ENCODE measurements around the gene GPR108. TPM values are rescaled to one million over a fixed set of nuclear protein-coding genes. Genes with fewer than 3 reads are reported as not detected.

GPR108 gene
- total and polyA plus RNA-seq, 10 donors = 35.4 to 102 (median 61.9) TPM

DNA sequence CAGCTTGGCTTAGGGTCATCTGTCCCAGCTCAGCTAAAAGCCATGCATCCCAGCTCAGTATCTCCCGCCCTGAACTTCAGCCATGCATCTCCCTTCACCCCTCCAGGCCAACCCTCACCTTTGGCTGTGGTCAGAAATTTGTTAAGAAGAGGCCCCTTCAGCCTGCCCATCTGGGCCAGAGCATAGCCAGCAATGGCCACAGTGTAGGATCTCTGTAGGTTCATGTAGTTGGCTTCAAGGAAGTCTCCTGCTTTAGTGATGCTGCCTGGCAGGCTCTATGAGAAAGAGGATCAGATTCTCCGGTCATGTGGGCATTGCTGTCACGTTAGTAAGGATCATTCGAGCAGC, 50.8 kb downstream of the GPR108 start:
- H3K4me3 ChIP-seq = no peak overlapping the region
- no peaks in the 10 kb centered on the region for H3K4me1 ChIP-seq
- no peak for TF ChIP-seq POLR2A (IDR thresholded peaks at IDR 0.05)
- TF ChIP-seq, protein P1, sequence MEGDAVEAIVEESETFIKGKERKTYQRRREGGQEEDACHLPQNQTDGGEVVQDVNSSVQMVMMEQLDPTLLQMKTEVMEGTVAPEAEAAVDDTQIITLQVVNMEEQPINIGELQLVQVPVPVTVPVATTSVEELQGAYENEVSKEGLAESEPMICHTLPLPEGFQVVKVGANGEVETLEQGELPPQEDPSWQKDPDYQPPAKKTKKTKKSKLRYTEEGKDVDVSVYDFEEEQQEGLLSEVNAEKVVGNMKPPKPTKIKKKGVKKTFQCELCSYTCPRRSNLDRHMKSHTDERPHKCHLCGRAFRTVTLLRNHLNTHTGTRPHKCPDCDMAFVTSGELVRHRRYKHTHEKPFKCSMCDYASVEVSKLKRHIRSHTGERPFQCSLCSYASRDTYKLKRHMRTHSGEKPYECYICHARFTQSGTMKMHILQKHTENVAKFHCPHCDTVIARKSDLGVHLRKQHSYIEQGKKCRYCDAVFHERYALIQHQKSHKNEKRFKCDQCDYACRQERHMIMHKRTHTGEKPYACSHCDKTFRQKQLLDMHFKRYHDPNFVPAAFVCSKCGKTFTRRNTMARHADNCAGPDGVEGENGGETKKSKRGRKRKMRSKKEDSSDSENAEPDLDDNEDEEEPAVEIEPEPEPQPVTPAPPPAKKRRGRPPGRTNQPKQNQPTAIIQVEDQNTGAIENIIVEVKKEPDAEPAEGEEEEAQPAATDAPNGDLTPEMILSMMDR (IDR thresholded peaks at IDR 0.05 in 8 of 11, conservative IDR thresholded peaks at IDR 0.05 in 3 of 11) = no peak
- WGBS, 5 donors = 79 to 82% (median 80%) methylated on average over 4 of the region's 4 CpGs
- H3K9me3 ChIP-seq = no peaks in the 10 kb centered on the region
- intact Hi-C loops (cut with DNase I; ENCODE audit: low total_unique reads) = no loop called here
- H3K27me3 ChIP-seq (replicated peaks in 1 of 7) = no peaks in the 10 kb centered on the region
- no peaks in the 10 kb centered on the region for H3K36me3 ChIP-seq
- DNase-seq = peak; percentile 20
- H3K27ac ChIP-seq = no peak overlapping the region

DNA sequence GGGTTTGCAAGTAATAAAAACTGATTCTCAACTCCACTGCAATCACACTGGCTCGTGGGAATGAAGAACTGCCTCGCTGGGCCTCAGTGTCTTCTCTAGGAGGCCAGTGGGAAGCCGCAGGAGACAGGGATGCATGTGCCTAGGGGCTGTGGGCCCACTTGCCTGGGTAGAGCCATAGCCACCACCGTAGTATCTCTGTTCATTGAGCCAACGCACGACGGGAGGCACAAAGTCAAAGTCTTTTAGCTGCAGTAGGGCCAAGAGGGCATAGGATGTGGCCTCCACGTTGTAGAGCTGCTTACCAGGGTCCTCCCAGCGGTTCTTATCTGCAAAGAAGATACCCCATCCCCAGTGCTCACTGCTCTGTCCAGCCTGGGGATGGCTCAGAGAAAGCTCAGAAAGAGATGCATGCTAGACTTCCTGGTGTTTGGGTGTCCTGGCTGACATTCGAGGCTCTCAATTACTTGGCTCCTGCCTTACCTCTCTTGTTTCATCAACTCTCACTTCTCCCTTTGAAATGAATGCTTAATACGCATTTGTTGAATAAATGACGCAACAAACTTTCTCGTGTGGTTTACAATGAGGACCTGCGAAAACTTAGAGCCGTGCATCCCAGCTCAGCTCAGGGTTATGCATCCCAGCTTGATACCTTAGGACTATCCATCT, 51.3 kb downstream of the GPR108 start:
- Histone ChIP-seq H3K9me3 (no peaks in the 10 kb centered on the region), H3K36me3 (no peaks in the 10 kb centered on the region), H3K27me3 (replicated peaks in 1 of 7) (no peaks in the 10 kb centered on the region), H3K4me1 (no peaks in the 10 kb centered on the region), H3K4me3 (no peak overlapping the region), H3K27ac (no peak overlapping the region)
- intact Hi-C loops (cut with DNase I; ENCODE audit: low total_unique reads) = no loop called here
- DNase-seq = peak; percentile 29
- WGBS, 5 donors = 77 to 82% (median 80%) methylated on average over 15 of the region's 15 CpGs
- no peak for TF ChIP-seq POLR2A (IDR thresholded peaks at IDR 0.05)
- TF ChIP-seq, protein P1 (IDR thresholded peaks at IDR 0.05 in 8 of 11, conservative IDR thresholded peaks at IDR 0.05 in 3 of 11) = no peak
- no peak for TF ChIP-seq POLR2AphosphoS5 (IDR thresholded peaks at IDR 0.05)

DNA sequence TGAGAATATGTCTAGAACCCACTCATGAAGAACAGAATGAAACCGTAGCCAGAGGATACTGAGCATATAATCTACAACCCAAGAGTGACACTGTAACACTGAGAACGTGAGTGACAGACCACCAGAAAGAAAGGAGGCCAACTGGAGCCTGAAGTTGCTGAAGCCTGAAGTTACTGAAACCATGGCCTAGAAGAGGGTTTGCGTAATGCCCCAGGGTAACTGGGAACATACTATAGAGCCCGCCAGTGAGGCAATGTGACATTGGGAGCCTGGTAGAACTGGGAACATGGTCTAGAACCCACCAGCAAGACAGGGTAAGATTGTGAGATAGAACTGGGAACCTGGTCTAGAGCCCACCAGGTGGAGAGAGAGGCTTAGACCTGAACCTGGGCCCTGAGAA, 51.9 kb downstream of the GPR108 start:
- Histone ChIP-seq H3K27me3 (replicated peaks in 1 of 7) (no peaks in the 10 kb centered on the region), H3K4me1 (no peaks in the 10 kb centered on the region), H3K36me3 (no peaks in the 10 kb centered on the region), H3K4me3 (no peak overlapping the region), H3K27ac (no peak overlapping the region), H3K9me3 (peaks cover 0 to 2% (median 0%) of the 10 kb centered on the region in 8 donors)
- WGBS, 5 donors = 82 to 91% (median 84%) methylated on average over 4 of the region's 4 CpGs
- peak; percentile 19 for DNase-seq
- no peak for TF ChIP-seq POLR2AphosphoS5 (IDR thresholded peaks at IDR 0.05)
- intact Hi-C loops (cut with DNase I; ENCODE audit: low total_unique reads) = no loop called here

DNA sequence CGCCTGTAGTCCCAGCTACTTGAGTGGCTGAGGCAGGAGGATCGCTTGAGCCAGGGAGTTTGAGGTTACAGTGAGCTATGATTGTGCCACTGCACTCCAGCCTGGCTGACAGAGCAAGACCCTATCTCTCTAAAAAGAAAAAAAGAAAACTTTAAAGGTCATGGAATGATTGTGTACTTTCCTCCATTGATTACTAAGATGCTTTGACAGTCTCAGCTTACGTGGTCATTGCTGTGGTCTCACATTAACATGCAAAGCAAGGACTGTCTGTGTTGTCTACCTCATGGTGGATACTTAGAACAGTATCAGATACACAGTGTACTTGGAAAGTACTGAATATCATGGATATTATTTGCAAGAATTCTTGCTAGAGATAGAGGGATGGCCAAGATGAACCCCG, 53.4 kb downstream of the GPR108 start:
- intact Hi-C loops (cut with DNase I; ENCODE audit: low total_unique reads) = no loop called here
- no peaks in the 10 kb centered on the region for H3K27me3 ChIP-seq (replicated peaks in 1 of 7)
- no peak overlapping the region for H3K27ac ChIP-seq
- peak; percentile 14 for DNase-seq
- peaks cover 0 to 6% (median 0%) of the 10 kb centered on the region in 8 donors for H3K9me3 ChIP-seq
- H3K36me3 ChIP-seq = no peaks in the 10 kb centered on the region
- WGBS, 5 donors = 86 to 93% (median 90%) methylated on average over 4 of the region's 4 CpGs
- TF ChIP-seq, protein P1 (IDR thresholded peaks at IDR 0.05 in 8 of 11, conservative IDR thresholded peaks at IDR 0.05 in 3 of 11) = no peak
- TF ChIP-seq POLR2A (IDR thresholded peaks at IDR 0.05) = no peak
- TF ChIP-seq POLR2AphosphoS5 (IDR thresholded peaks at IDR 0.05) = no peak
- no peaks in the 10 kb centered on the region for H3K4me1 ChIP-seq
- H3K4me3 ChIP-seq = no peak overlapping the region

Measured in spleen (tissue), 11 donors.